Adrenal gland (tissue), 5 donors: ENCODE results near the gene XPO4.

ENCODE experiments used
- CTCF ChIP-seq, 6 experiments: fragments of 450-650 bp in 4 of 6; fragments of 200-600 bp in 2 of 6; sonication (generic) in 1 of 6; IDR thresholded peaks; 1 replicate in 5 of 6; 2 replicates in 1 of 6; pipeline versions ENCODE4 v1.5.1 to v1.8.0; 2016 to 2021; ENCODE audit warnings: antibody characterized with exemption in 6 of 6, mild to moderate bottlenecking in 2 of 6, moderate library complexity in 1 of 6
- POLR2A ChIP-seq, 2 donors: fragments of 450-650 bp; IDR thresholded peaks; one replicate each; pipeline ENCODE4 v1.6.1; 2017; ENCODE audit warnings: antibody characterized with exemption in 2 of 2, mild to moderate bottlenecking in 2 of 2, moderate library complexity in 1 of 2
- donor health status: DM: no; HTN: no; CAD: no.

GRCh38 chr13:20823071-20823470 lies 79.5 kb downstream of the XPO4 start:
- TF ChIP-seq CTCF (IDR thresholded peaks at IDR 0.05) (no peak), POLR2A (IDR thresholded peaks at IDR 0.05) (no peak)
